Bronchus fibroblast of lung (primary cell): ENCODE data around the gene CTDP1. TPM values are rescaled to one million over a fixed set of nuclear protein-coding genes. Genes with fewer than 3 reads are reported as not detected.

Experiments used
- total RNA-seq: library from RNA; depleted of rRNA; stranded (reverse); fragments of >200 nt; gene quantifications from 2 replicates; pipeline ENCODE4 v1.2.3, GENCODE V29; 2015

Gene CTDP1, protein sequence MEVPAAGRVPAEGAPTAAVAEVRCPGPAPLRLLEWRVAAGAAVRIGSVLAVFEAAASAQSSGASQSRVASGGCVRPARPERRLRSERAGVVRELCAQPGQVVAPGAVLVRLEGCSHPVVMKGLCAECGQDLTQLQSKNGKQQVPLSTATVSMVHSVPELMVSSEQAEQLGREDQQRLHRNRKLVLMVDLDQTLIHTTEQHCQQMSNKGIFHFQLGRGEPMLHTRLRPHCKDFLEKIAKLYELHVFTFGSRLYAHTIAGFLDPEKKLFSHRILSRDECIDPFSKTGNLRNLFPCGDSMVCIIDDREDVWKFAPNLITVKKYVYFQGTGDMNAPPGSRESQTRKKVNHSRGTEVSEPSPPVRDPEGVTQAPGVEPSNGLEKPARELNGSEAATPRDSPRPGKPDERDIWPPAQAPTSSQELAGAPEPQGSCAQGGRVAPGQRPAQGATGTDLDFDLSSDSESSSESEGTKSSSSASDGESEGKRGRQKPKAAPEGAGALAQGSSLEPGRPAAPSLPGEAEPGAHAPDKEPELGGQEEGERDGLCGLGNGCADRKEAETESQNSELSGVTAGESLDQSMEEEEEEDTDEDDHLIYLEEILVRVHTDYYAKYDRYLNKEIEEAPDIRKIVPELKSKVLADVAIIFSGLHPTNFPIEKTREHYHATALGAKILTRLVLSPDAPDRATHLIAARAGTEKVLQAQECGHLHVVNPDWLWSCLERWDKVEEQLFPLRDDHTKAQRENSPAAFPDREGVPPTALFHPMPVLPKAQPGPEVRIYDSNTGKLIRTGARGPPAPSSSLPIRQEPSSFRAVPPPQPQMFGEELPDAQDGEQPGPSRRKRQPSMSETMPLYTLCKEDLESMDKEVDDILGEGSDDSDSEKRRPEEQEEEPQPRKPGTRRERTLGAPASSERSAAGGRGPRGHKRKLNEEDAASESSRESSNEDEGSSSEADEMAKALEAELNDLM
- total RNA-seq, result 13.2 and 16.0 TPM in 2 replicates

GRCh38 chr18:79679552-79680099, at the start of gene CTDP1:
CTDP1 (plus strand) TSS chr18:79679803; CDS start chr18:79679948, 145 bp downstream.

GRCh38 chr18:79797518-79798345, 118.1 kb downstream of the CTDP1 start, which contains the start of gene KCNG2:
KCNG2 (plus strand) TSS chr18:79797938; CDS start chr18:79863668, 65,730 bp downstream.

Other genes starting within 250 kb of the CTDP1 start
- 1.9 and 3.9 TPM in 2 replicates for gene KCNG2, start 118.1 kb downstream of the CTDP1 start, total RNA-seq